GM23248 (cell line): ENCODE measurements around the gene COL15A1. TPM values are rescaled to one million over a fixed set of nuclear protein-coding genes. Genes with fewer than 3 reads are reported as not detected.

Experiments
- DNase-seq: peaks from one replicate; pipeline ENCODE4 v3.0.0-alpha.2; 2015
- H2AFZ ChIP-seq: fragments of 200-600 bp; sonication (generic); 2 replicates; pipeline ENCODE4 v1.6.1; 2016; ENCODE audit warnings: antibody characterized with exemption
- H3F3A ChIP-seq: fragments of 200-600 bp; sonication (generic); 2 replicates; pipeline ENCODE4 v1.6.1; 2016; ENCODE audit warnings: mild to moderate bottlenecking, antibody characterized with exemption, mixed run types; ENCODE audit not compliant: insufficient read depth
- H3K27ac ChIP-seq: fragments of 200-600 bp; sonication (generic); 2 replicates; pipeline ENCODE4 v1.5.1; 2016; ENCODE audit warnings: mild to moderate bottlenecking
- H3K27me3 ChIP-seq: fragments of 200-600 bp; sonication (generic); replicated peaks from 2 replicates; pipeline ENCODE4 v1.6.1; 2016; ENCODE audit warnings: mild to moderate bottlenecking; ENCODE audit not compliant: insufficient read depth
- H3K36me3 ChIP-seq: fragments of 200-600 bp; sonication (generic); 2 replicates; pipeline ENCODE4 v1.6.1; 2016; ENCODE audit warnings: low read depth, mild to moderate bottlenecking
- H3K4me1 ChIP-seq: fragments of 200-600 bp; sonication (generic); 2 replicates; pipeline ENCODE4 v1.6.1; 2016; ENCODE audit warnings: mild to moderate bottlenecking; ENCODE audit not compliant: insufficient read depth
- H3K4me2 ChIP-seq: fragments of 200-600 bp; sonication (generic); one replicate; pipeline ENCODE4 v1.6.1; 2016; ENCODE audit warnings: mild to moderate bottlenecking; ENCODE audit not compliant: unreplicated experiment
- H3K4me3 ChIP-seq: fragments of 200-600 bp; sonication (generic); 2 replicates; pipeline ENCODE4 v1.5.1; 2016; ENCODE audit warnings: mild to moderate bottlenecking
- H3K79me2 ChIP-seq: fragments of 200-600 bp; sonication (generic); 2 replicates; pipeline ENCODE4 v1.6.1; 2016; ENCODE audit warnings: mild to moderate bottlenecking; ENCODE audit not compliant: insufficient read depth
- H3K9ac ChIP-seq: fragments of 200-600 bp; sonication (generic); 2 replicates; pipeline ENCODE4 v1.6.1; 2016; ENCODE audit warnings: mild to moderate bottlenecking
- H3K9me2 ChIP-seq: fragments of 200-600 bp; sonication (generic); 2 replicates; pipeline ENCODE4 v1.6.1; 2016; ENCODE audit warnings: mixed run types, mild to moderate bottlenecking, moderate library complexity; ENCODE audit not compliant: insufficient read depth
- H3K9me3 ChIP-seq: fragments of 200-600 bp; sonication (generic); one replicate; pipeline ENCODE4 v1.6.1; 2017; ENCODE audit warnings: low read depth
- H4K20me1 ChIP-seq: fragments of 200-600 bp; sonication (generic); 2 replicates; pipeline ENCODE4 v1.6.0; 2016; ENCODE audit not compliant: insufficient read depth
- EZH2 ChIP-seq: fragments of 200-600 bp; sonication (generic); IDR thresholded peaks from 2 replicates; pipeline ENCODE4 v1.6.1; 2018; ENCODE audit warnings: antibody characterized with exemption, mild to moderate bottlenecking; ENCODE audit not compliant: insufficient read depth, poor library complexity, severe bottlenecking
- EZH2phosphoT487 ChIP-seq: fragments of 200-600 bp; sonication (generic); IDR thresholded peaks from 2 replicates; pipeline ENCODE4 v1.6.1; 2018; ENCODE audit warnings: antibody characterized with exemption, moderate library complexity, mild to moderate bottlenecking, low read depth; ENCODE audit not compliant: insufficient read depth
- WGBS, 2 experiments: methylation state at CpG; one replicate each; pipeline ENCODE4 v1.1.6; 2015 to 2017; ENCODE audit warnings: low lambda C conversion rate in 2 of 2, low coverage in 1 of 2; ENCODE audit errors: missing lambda C conversion rate in 2 of 2; 5-methylcytosine and 5-hydroxymethylcytosine counted together
- in situ Hi-C: fragments of 300-500 bp; cut with MboI; formaldehyde crosslinking; loops from 2 replicates; pipeline ENCODE4 v1.15.0; 2020
- polyA plus RNA-seq: library from polyadenylated mRNA; unstranded; fragments of >200 nt; fragmentation: Nextera tagmentation; extraction: Ambion mirVana; gene quantifications from 2 replicates; pipeline ENCODE4 v1.2.1, GENCODE V29; 2016
- total RNA-seq: library from RNA; depleted of rRNA; stranded (reverse); fragments of >200 nt; shearing (Covaris generic); gene quantifications from 2 replicates; pipeline ENCODE4 v1.2.3, GENCODE V29; 2014

COL15A1 gene
- total and polyA plus RNA-seq, 2 experiments from 2014 or later, result 9.7 to 16.8 TPM

- Histone ChIP-seq H3K9me3 (no peaks in the 10 kb centered on the region), H3K4me3 (no peak overlapping the region), H3K36me3 (no peaks in the 10 kb centered on the region), H3K27ac (no peak overlapping the region), H3K4me1 (peaks cover 41% of the 10 kb centered on the region), H3K9me2 (no peaks in the 10 kb centered on the region), H3K79me2 (no peaks in the 10 kb centered on the region), H3K4me2 (no peak overlapping the region), H4K20me1 (no peaks in the 10 kb centered on the region), H2AFZ (no peak overlapping the region), H3F3A (peaks cover 38% of the 10 kb centered on the region), H3K9ac (no peak overlapping the region), H3K27me3 (no peaks in the 10 kb centered on the region)
- no peak for DNase-seq
- TF ChIP-seq EZH2phosphoT487 (no peak), EZH2 (no peak)
- in situ Hi-C loops, result no loop called here
- 70 to 85% methylated on average over 3 of the region's 3 CpGs for WGBS, 2 experiments
Observed at GRCh38 chr9:99034149-99034548, 90.4 kb downstream of the COL15A1 start.

GRCh38 chr9:99035313-99035712 is 91.6 kb downstream of the COL15A1 start:
- Histone ChIP-seq H3K4me1 (peaks cover 43% of the 10 kb centered on the region), H2AFZ (no peak overlapping the region), H3F3A (peaks cover 41% of the 10 kb centered on the region), H3K9ac (no peak overlapping the region), H3K4me2 (no peak overlapping the region), H3K36me3 (no peaks in the 10 kb centered on the region), H3K9me2 (no peaks in the 10 kb centered on the region), H3K79me2 (no peaks in the 10 kb centered on the region), H3K4me3 (no peak overlapping the region), H3K9me3 (no peaks in the 10 kb centered on the region), H3K27me3 (no peaks in the 10 kb centered on the region), H3K27ac (no peak overlapping the region), H4K20me1 (no peaks in the 10 kb centered on the region)
- no peak for TF ChIP-seq EZH2phosphoT487
- no peak for TF ChIP-seq EZH2
- WGBS, 2 experiments, result 81 to 84% methylated on average over 4 of the region's 4 CpGs
- in situ Hi-C loops, result no loop called here
- DNase-seq, result no peak

GRCh38 chr9:99037769-99038483 is 94.2 kb downstream of the COL15A1 start:
- WGBS, 2 experiments, result 38 to 44% methylated on average over 7 of the region's 7 CpGs
- H3K9ac ChIP-seq, result peak overlapping the region; percentile 9; the same call in 1 of the 2 replicates
- H3K4me1 ChIP-seq, result peaks cover 44% of the 10 kb centered on the region
- peaks cover 32% of the 10 kb centered on the region for H3F3A ChIP-seq
- H4K20me1 ChIP-seq, result no peaks in the 10 kb centered on the region
- no peak overlapping the region for H3K4me3 ChIP-seq
- H3K9me3 ChIP-seq, result no peaks in the 10 kb centered on the region
- H3K4me2 ChIP-seq, result peak overlapping the region; percentile 4
- no peak for TF ChIP-seq EZH2
- no peak for TF ChIP-seq EZH2phosphoT487
- in situ Hi-C loops, result no loop called here
- H3K27ac ChIP-seq, result peak overlapping the region; percentile 77
- no peaks in the 10 kb centered on the region for H3K9me2 ChIP-seq
- H2AFZ ChIP-seq, result 0 out of 2 replicates have a peak overlapping the region, but pooled peaks have one; percentile 33
- peak; percentile 70 for DNase-seq
- H3K79me2 ChIP-seq, result no peaks in the 10 kb centered on the region
- no peaks in the 10 kb centered on the region for H3K27me3 ChIP-seq
- H3K36me3 ChIP-seq, result no peaks in the 10 kb centered on the region

- peak overlapping the region; percentile 77 for H3K27ac ChIP-seq
- no peaks in the 10 kb centered on the region for H3K27me3 ChIP-seq
- no peak overlapping the region for H3K4me3 ChIP-seq
- H3K4me2 ChIP-seq, result peak overlapping the region; percentile 4
- H2AFZ ChIP-seq, result 0 out of 2 replicates have a peak overlapping the region, but pooled peaks have one; percentile 33
- H3K9ac ChIP-seq, result peak overlapping the region; percentile 9; the same call in 1 of the 2 replicates
- 42 to 43% methylated on average over 7 of the region's 7 CpGs for WGBS, 2 experiments
- no peaks in the 10 kb centered on the region for H3K79me2 ChIP-seq
- peaks cover 44% of the 10 kb centered on the region for H3K4me1 ChIP-seq
- no peaks in the 10 kb centered on the region for H3K9me3 ChIP-seq
- no peak for DNase-seq
- in situ Hi-C loops, result no loop called here
- H3K9me2 ChIP-seq, result no peaks in the 10 kb centered on the region
- TF ChIP-seq EZH2 (no peak), EZH2phosphoT487 (no peak)
- no peaks in the 10 kb centered on the region for H3K36me3 ChIP-seq
- H3F3A ChIP-seq, result peaks cover 32% of the 10 kb centered on the region
- H4K20me1 ChIP-seq, result no peaks in the 10 kb centered on the region
Observed at GRCh38 chr9:99038484-99038820, 94.7 kb downstream of the COL15A1 start.
